Epithelial cell of alveolus of lung (primary cell): ENCODE results near the gene TBX19. TPM values are rescaled to one million over a fixed set of nuclear protein-coding genes. Genes with fewer than 3 reads are reported as not detected.

Experiments used
- total RNA-seq: library from RNA; depleted of rRNA; stranded (reverse); fragments of >200 nt; gene quantifications from 2 replicates; pipeline ENCODE4 v1.2.1, GENCODE V29; 2015

The TBX19 gene
- 0.26 and 0.96 TPM in 2 replicates for total RNA-seq

GRCh38 chr1:168280296-168280927 is at the start of gene TBX19:
TBX19 (plus strand) TSS chr1:168280877; CDS start chr1:168281091, 214 bp downstream.

Other genes with a start within 250 kb of the TBX19 start
- 8.9 and 12.8 TPM in 2 replicates for gene GPR161, start 143.9 kb upstream of the TBX19 start, total RNA-seq
- 23.8 and 37.1 TPM in 2 replicates for gene TIPRL, start 101.9 kb upstream of the TBX19 start, total RNA-seq
- gene SFT2D2, start 54.9 kb upstream of the TBX19 start, total RNA-seq: 22.9 and 27.9 TPM in 2 replicates